Endothelial cell of umbilical vein (primary cell): ENCODE data around the gene LRRC72. TPM values are rescaled to one million over a fixed set of nuclear protein-coding genes. Genes with fewer than 3 reads are reported as not detected.

Experiments used
- BruUV-seq: library from RNA; stranded (reverse); fragments of 400-500 nt; replicated peaks from 2 replicates; lab custom pipeline; 2021; lab: Mats Ljungman, UMichigan
- CTCF ChIA-PET: fragments of 300-600, 350-600 bp; sonication (Branson Sonifier 250); formaldehyde crosslinking; loops from one replicate; lab custom pipeline; 2021; ENCODE audit warnings: antibody characterized with exemption, inconsistent platforms; lab: Charles Lee
- POLR2A ChIA-PET: fragments of 300-600, 350-600 bp; sonication (Branson Sonifier 250); formaldehyde crosslinking; loops from one replicate; lab custom pipeline; 2021; ENCODE audit warnings: antibody characterized with exemption, inconsistent platforms; lab: Charles Lee
- DNase-seq: peaks from one replicate; pipeline ENCODE4 v3.0.0-alpha.2; 2011; ENCODE audit warnings: low read depth, low spot score
- FAIRE-seq: peaks from 2 replicates; lab custom pipeline; 2011; peaks lifted over from hg19 to GRCh38; lab: Jason Lieb, UNC
- H2AFZ ChIP-seq: 2 replicates; pipeline ENCODE4 v1.6.0; 2012; ENCODE audit warnings: low read depth, low read length, control low read depth, inconsistent platforms
- H3K27ac ChIP-seq: 2 replicates; pipeline ENCODE4 v1.5.1; 2011; ENCODE audit warnings: low read depth, mild to moderate bottlenecking, control low read depth, low read length, moderate library complexity; ENCODE audit not compliant: insufficient read depth
- H3K27me3 ChIP-seq, 2 experiments: 2 replicates each; pipeline versions ENCODE4 v1.6.0 to v1.6.1; 2011; ENCODE audit warnings: low read length in 2 of 2, mixed read lengths in 1 of 2; ENCODE audit not compliant: control insufficient read depth in 2 of 2, insufficient read depth in 2 of 2
- H3K36me3 ChIP-seq, 2 experiments: 2 replicates in 1 of 2; 3 replicates in 1 of 2; pipeline ENCODE4 v1.5.1; 2011; ENCODE audit warnings: low read length in 2 of 2, mild to moderate bottlenecking in 1 of 2, moderate library complexity in 1 of 2; ENCODE audit not compliant: control insufficient read depth in 2 of 2, insufficient read depth in 2 of 2; ENCODE audit errors: extremely low read depth in 1 of 2
- H3K4me1 ChIP-seq: 3 replicates; pipeline ENCODE4 v1.5.1; 2011; ENCODE audit warnings: mild to moderate bottlenecking, low read length; ENCODE audit not compliant: control insufficient read depth, insufficient read depth; ENCODE audit errors: extremely low read depth
- H3K4me2 ChIP-seq: 2 replicates; pipeline ENCODE4 v1.6.1; 2011; ENCODE audit warnings: low read length, control low read depth, mixed read lengths; ENCODE audit not compliant: insufficient read depth
- H3K4me3 ChIP-seq, 3 experiments: fragments of 200-600 bp in 1 of 3; sonication (generic), shearing (Covaris generic) in 1 of 3; replicated peaks in 1 of 3; 2 replicates each; pipeline ENCODE4 v1.5.1; 2011 to 2016; ENCODE audit warnings: control low read depth in 3 of 3, low read length in 3 of 3, mild to moderate bottlenecking in 2 of 3, inconsistent platforms in 1 of 3, low read depth in 1 of 3, moderate library complexity in 1 of 3; ENCODE audit not compliant: insufficient read depth in 1 of 3
- H3K79me2 ChIP-seq: 2 replicates; pipeline ENCODE4 v1.6.0; 2012; ENCODE audit warnings: low read length, inconsistent platforms; ENCODE audit not compliant: control insufficient read depth, insufficient read depth
- H3K9ac ChIP-seq: replicated peaks from 2 replicates; pipeline ENCODE3; 2011; ENCODE audit warnings: low read length, control low read depth; ENCODE audit not compliant: insufficient read depth; ENCODE audit errors: extremely low read depth
- H3K9me1 ChIP-seq: replicated peaks from 3 replicates; pipeline ENCODE4 v1.6.0; 2011; ENCODE audit warnings: mild to moderate bottlenecking, low read length; ENCODE audit not compliant: control insufficient read depth, insufficient read depth; ENCODE audit errors: extremely low read depth
- H3K9me3 ChIP-seq: replicated peaks from 2 replicates; pipeline ENCODE4 v1.5.1; 2012; ENCODE audit warnings: low read length, inconsistent platforms; ENCODE audit not compliant: control insufficient read depth, insufficient read depth
- H4K20me1 ChIP-seq: replicated peaks from 2 replicates; pipeline ENCODE3; 2011; ENCODE audit warnings: mild to moderate bottlenecking, low read length; ENCODE audit not compliant: control insufficient read depth, insufficient read depth; ENCODE audit errors: extremely low read depth
- CTCF ChIP-seq, 2 donors: IDR thresholded peaks; 1 replicate in 1 of 2; 2 replicates in 1 of 2; pipeline ENCODE4 v1.5.1; 2011; ENCODE audit warnings: low read length in 2 of 2, mild to moderate bottlenecking in 2 of 2, moderate library complexity in 2 of 2, control low read depth in 1 of 2, inconsistent platforms in 1 of 2, low read depth in 1 of 2; ENCODE audit not compliant: insufficient read depth in 1 of 2; ENCODE audit errors: extremely low read depth in 1 of 2
- EZH2 ChIP-seq: IDR thresholded peaks from 2 replicates; pipeline ENCODE4 v1.6.1; 2012; ENCODE audit warnings: borderline replicate concordance, low read depth, mild to moderate bottlenecking, moderate library complexity, low read length, inconsistent platforms; ENCODE audit not compliant: severe bottlenecking
- FOS ChIP-seq: IDR thresholded peaks from 2 replicates; pipeline ENCODE4 v1.6.1; 2011; ENCODE audit warnings: mild to moderate bottlenecking, low read length, moderate library complexity, borderline replicate concordance; ENCODE audit not compliant: insufficient read depth
- GATA2 ChIP-seq: IDR thresholded peaks from 2 replicates; pipeline ENCODE4 v1.7.0; 2011; ENCODE audit warnings: low read depth, mild to moderate bottlenecking, moderate library complexity, mixed read lengths, low read length; ENCODE audit not compliant: insufficient read length, insufficient read depth
- JUN ChIP-seq: IDR thresholded peaks from 2 replicates; pipeline ENCODE4 v1.6.1; 2011; ENCODE audit warnings: borderline replicate concordance, low read depth; ENCODE audit not compliant: insufficient read length, insufficient read depth
- MYC ChIP-seq: IDR thresholded peaks from one replicate; pipeline ENCODE4 v1.6.1; 2011; ENCODE audit warnings: mild to moderate bottlenecking, low read depth, low read length
- POLR2A ChIP-seq: IDR thresholded peaks from 2 replicates; pipeline ENCODE4 v1.6.1; 2012; ENCODE audit warnings: low read depth, mild to moderate bottlenecking, control low read depth, low read length
- POLR2AphosphoS5 ChIP-seq: IDR thresholded peaks from 2 replicates; pipeline ENCODE4 v1.6.1; 2012; ENCODE audit warnings: low read depth, mild to moderate bottlenecking, control low read depth, low read length, moderate library complexity; ENCODE audit not compliant: insufficient read depth
- dilution Hi-C: fragments of 300-500 bp; cut with MboI; formaldehyde crosslinking; loops from one replicate; pipeline ENCODE4 v1.15.0; 2019; ENCODE audit warnings: low sequenced_read_pairs; ENCODE audit not compliant: extremely low pct_ligation_motif_present
- intact Hi-C: fragments of 100-400 bp; cut with micrococcal nuclease; formaldehyde crosslinking; loops from one replicate; pipeline ENCODE4 v1.10.0; 2022
- polyA plus RNA-seq, 4 experiments: library from polyadenylated mRNA; depleted of rRNA in 3 of 4; stranded (reverse) in 3 of 4; unstranded in 1 of 4; fragments of >200 nt; gene quantifications; 2 replicates each; pipeline versions ENCODE4 v1.2.1 to v1.2.3, GENCODE V29; 2011 to 2012; ENCODE audit warnings: missing spikeins in 1 of 4
- total RNA-seq: library from RNA; stranded (reverse); gene quantifications from 2 replicates; pipeline ENCODE4 v1.2.3, GENCODE V29; 2021
- TF ChIP-seq, protein P1 (sequence below): IDR thresholded peaks from 2 replicates; pipeline ENCODE4 v1.6.1; 2011; ENCODE audit not compliant: insufficient read depth, insufficient read length

LRRC72 gene
- total and polyA plus RNA-seq, 2 donors (not counting 3 experiments of a cell fraction or from before 2014, with no cell fraction given) = not detected

GRCh38 chr7:16512097-16512496 lies 14.5 kb upstream of the LRRC72 start:
- Histone ChIP-seq H3K79me2 (no peaks in the 10 kb centered on the region), H3K27ac (no peak overlapping the region), H3K9me3 (no peaks in the 10 kb centered on the region), H3K36me3 (no peaks in the 10 kb centered on the region), H4K20me1 (no peaks in the 10 kb centered on the region), H3K4me3 (no peak overlapping the region), H3K9me1 (no peaks in the 10 kb centered on the region), H3K27me3 (no peaks in the 10 kb centered on the region), H3K9ac (no peak overlapping the region), H3K4me2 (no peak overlapping the region), H2AFZ (no peak overlapping the region), H3K4me1 (no peaks in the 10 kb centered on the region)
- ChIA-PET CTCF (no interaction called here), POLR2A (interaction anchor here (0.5 kb wide), 1 partner anchor 14 kb away, joined by 4 read pairs; no protein-coding TSS in a partner anchor)
- no TSS peak for BruUV-seq
- TF ChIP-seq POLR2A (no peak), MYC (no peak), CTCF (IDR thresholded peaks at IDR 0.05; ENCODE audit: extremely low read depth in 1 of 2, insufficient read depth in 1 of 2, low read depth in 1 of 2, low read length in 2 of 2) (no peak), GATA2 (no peak), POLR2AphosphoS5 (no peak), EZH2 (no peak), FOS (no peak), JUN (no peak)
- TF ChIP-seq, protein P1, sequence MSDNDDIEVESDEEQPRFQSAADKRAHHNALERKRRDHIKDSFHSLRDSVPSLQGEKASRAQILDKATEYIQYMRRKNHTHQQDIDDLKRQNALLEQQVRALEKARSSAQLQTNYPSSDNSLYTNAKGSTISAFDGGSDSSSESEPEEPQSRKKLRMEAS = no peak
- dilution Hi-C loops = no loop called here
- DNase-seq (no peak), FAIRE-seq (no peak)
- intact Hi-C loops = no loop called here
